Endothelial cell of umbilical vein (primary cell): ENCODE measurements around the gene YAP1. TPM values are rescaled to one million over a fixed set of nuclear protein-coding genes. Genes with fewer than 3 reads are reported as not detected.
A peak's percentile ranks its signal among the peaks of the same experiment; 100 is the strongest.

Experiments used
- BruUV-seq: library from RNA; stranded (reverse); fragments of 400-500 nt; replicated peaks from 2 replicates; lab custom pipeline; 2021; lab: Mats Ljungman, UMichigan
- CTCF ChIA-PET: fragments of 300-600, 350-600 bp; sonication (Branson Sonifier 250); formaldehyde crosslinking; loops from one replicate; lab custom pipeline; 2021; ENCODE audit warnings: antibody characterized with exemption, inconsistent platforms; lab: Charles Lee
- POLR2A ChIA-PET: fragments of 300-600, 350-600 bp; sonication (Branson Sonifier 250); formaldehyde crosslinking; loops from one replicate; lab custom pipeline; 2021; ENCODE audit warnings: antibody characterized with exemption, inconsistent platforms; lab: Charles Lee
- DNase-seq: peaks from one replicate; pipeline ENCODE4 v3.0.0-alpha.2; 2011; ENCODE audit warnings: low read depth, low spot score
- FAIRE-seq: peaks from 2 replicates; lab custom pipeline; 2011; peaks lifted over from hg19 to GRCh38; lab: Jason Lieb, UNC
- H2AFZ ChIP-seq: 2 replicates; pipeline ENCODE4 v1.6.0; 2012; ENCODE audit warnings: low read depth, low read length, control low read depth, inconsistent platforms
- H3K27ac ChIP-seq: 2 replicates; pipeline ENCODE4 v1.5.1; 2011; ENCODE audit warnings: low read depth, mild to moderate bottlenecking, control low read depth, low read length, moderate library complexity; ENCODE audit not compliant: insufficient read depth
- H3K27me3 ChIP-seq, 2 experiments: 2 replicates each; pipeline versions ENCODE4 v1.6.0 to v1.6.1; 2011; ENCODE audit warnings: low read length in 2 of 2, mixed read lengths in 1 of 2; ENCODE audit not compliant: control insufficient read depth in 2 of 2, insufficient read depth in 2 of 2
- H3K36me3 ChIP-seq, 2 experiments: 2 replicates in 1 of 2; 3 replicates in 1 of 2; pipeline ENCODE4 v1.5.1; 2011; ENCODE audit warnings: low read length in 2 of 2, mild to moderate bottlenecking in 1 of 2, moderate library complexity in 1 of 2; ENCODE audit not compliant: control insufficient read depth in 2 of 2, insufficient read depth in 2 of 2; ENCODE audit errors: extremely low read depth in 1 of 2
- H3K4me1 ChIP-seq: 3 replicates; pipeline ENCODE4 v1.5.1; 2011; ENCODE audit warnings: mild to moderate bottlenecking, low read length; ENCODE audit not compliant: control insufficient read depth, insufficient read depth; ENCODE audit errors: extremely low read depth
- H3K4me2 ChIP-seq: 2 replicates; pipeline ENCODE4 v1.6.1; 2011; ENCODE audit warnings: low read length, control low read depth, mixed read lengths; ENCODE audit not compliant: insufficient read depth
- H3K4me3 ChIP-seq, 3 experiments: fragments of 200-600 bp in 1 of 3; sonication (generic), shearing (Covaris generic) in 1 of 3; replicated peaks in 1 of 3; 2 replicates each; pipeline ENCODE4 v1.5.1; 2011 to 2016; ENCODE audit warnings: control low read depth in 3 of 3, low read length in 3 of 3, mild to moderate bottlenecking in 2 of 3, inconsistent platforms in 1 of 3, low read depth in 1 of 3, moderate library complexity in 1 of 3; ENCODE audit not compliant: insufficient read depth in 1 of 3
- H3K79me2 ChIP-seq: 2 replicates; pipeline ENCODE4 v1.6.0; 2012; ENCODE audit warnings: low read length, inconsistent platforms; ENCODE audit not compliant: control insufficient read depth, insufficient read depth
- H3K9ac ChIP-seq: replicated peaks from 2 replicates; pipeline ENCODE3; 2011; ENCODE audit warnings: low read length, control low read depth; ENCODE audit not compliant: insufficient read depth; ENCODE audit errors: extremely low read depth
- H3K9me1 ChIP-seq: replicated peaks from 3 replicates; pipeline ENCODE4 v1.6.0; 2011; ENCODE audit warnings: mild to moderate bottlenecking, low read length; ENCODE audit not compliant: control insufficient read depth, insufficient read depth; ENCODE audit errors: extremely low read depth
- H3K9me3 ChIP-seq: replicated peaks from 2 replicates; pipeline ENCODE4 v1.5.1; 2012; ENCODE audit warnings: low read length, inconsistent platforms; ENCODE audit not compliant: control insufficient read depth, insufficient read depth
- H4K20me1 ChIP-seq: replicated peaks from 2 replicates; pipeline ENCODE3; 2011; ENCODE audit warnings: mild to moderate bottlenecking, low read length; ENCODE audit not compliant: control insufficient read depth, insufficient read depth; ENCODE audit errors: extremely low read depth
- EZH2 ChIP-seq: IDR thresholded peaks from 2 replicates; pipeline ENCODE4 v1.6.1; 2012; ENCODE audit warnings: borderline replicate concordance, low read depth, mild to moderate bottlenecking, moderate library complexity, low read length, inconsistent platforms; ENCODE audit not compliant: severe bottlenecking
- FOS ChIP-seq: IDR thresholded peaks from 2 replicates; pipeline ENCODE4 v1.6.1; 2011; ENCODE audit warnings: mild to moderate bottlenecking, low read length, moderate library complexity, borderline replicate concordance; ENCODE audit not compliant: insufficient read depth
- GATA2 ChIP-seq: IDR thresholded peaks from 2 replicates; pipeline ENCODE4 v1.7.0; 2011; ENCODE audit warnings: low read depth, mild to moderate bottlenecking, moderate library complexity, mixed read lengths, low read length; ENCODE audit not compliant: insufficient read length, insufficient read depth
- JUN ChIP-seq: IDR thresholded peaks from 2 replicates; pipeline ENCODE4 v1.6.1; 2011; ENCODE audit warnings: borderline replicate concordance, low read depth; ENCODE audit not compliant: insufficient read length, insufficient read depth
- MYC ChIP-seq: IDR thresholded peaks from one replicate; pipeline ENCODE4 v1.6.1; 2011; ENCODE audit warnings: mild to moderate bottlenecking, low read depth, low read length
- POLR2A ChIP-seq: IDR thresholded peaks from 2 replicates; pipeline ENCODE4 v1.6.1; 2012; ENCODE audit warnings: low read depth, mild to moderate bottlenecking, control low read depth, low read length
- POLR2AphosphoS5 ChIP-seq: IDR thresholded peaks from 2 replicates; pipeline ENCODE4 v1.6.1; 2012; ENCODE audit warnings: low read depth, mild to moderate bottlenecking, control low read depth, low read length, moderate library complexity; ENCODE audit not compliant: insufficient read depth
- dilution Hi-C: fragments of 300-500 bp; cut with MboI; formaldehyde crosslinking; loops from one replicate; pipeline ENCODE4 v1.15.0; 2019; ENCODE audit warnings: low sequenced_read_pairs; ENCODE audit not compliant: extremely low pct_ligation_motif_present
- intact Hi-C: fragments of 100-400 bp; cut with micrococcal nuclease; formaldehyde crosslinking; loops from one replicate; pipeline ENCODE4 v1.10.0; 2022
- polyA plus RNA-seq, 4 experiments: library from polyadenylated mRNA; depleted of rRNA in 3 of 4; stranded (reverse) in 3 of 4; unstranded in 1 of 4; fragments of >200 nt; gene quantifications; 2 replicates each; pipeline versions ENCODE4 v1.2.1 to v1.2.3, GENCODE V29; 2011 to 2012; ENCODE audit warnings: missing spikeins in 1 of 4
- total RNA-seq: library from RNA; stranded (reverse); gene quantifications from 2 replicates; pipeline ENCODE4 v1.2.3, GENCODE V29; 2021
- TF ChIP-seq, protein P1 (sequence below), 2 donors: IDR thresholded peaks; 1 replicate in 1 of 2; 2 replicates in 1 of 2; pipeline ENCODE4 v1.5.1; 2011; ENCODE audit warnings: low read length in 2 of 2, mild to moderate bottlenecking in 2 of 2, moderate library complexity in 2 of 2, control low read depth in 1 of 2, inconsistent platforms in 1 of 2, low read depth in 1 of 2; ENCODE audit not compliant: insufficient read depth in 1 of 2; ENCODE audit errors: extremely low read depth in 1 of 2
- TF ChIP-seq, protein P2 (sequence below): IDR thresholded peaks from 2 replicates; pipeline ENCODE4 v1.6.1; 2011; ENCODE audit not compliant: insufficient read depth, insufficient read length

The YAP1 gene
- total and polyA plus RNA-seq, 2 donors (not counting 3 experiments of a cell fraction or from before 2014, with no cell fraction given), result 32.6 to 48.9 TPM

DNA sequence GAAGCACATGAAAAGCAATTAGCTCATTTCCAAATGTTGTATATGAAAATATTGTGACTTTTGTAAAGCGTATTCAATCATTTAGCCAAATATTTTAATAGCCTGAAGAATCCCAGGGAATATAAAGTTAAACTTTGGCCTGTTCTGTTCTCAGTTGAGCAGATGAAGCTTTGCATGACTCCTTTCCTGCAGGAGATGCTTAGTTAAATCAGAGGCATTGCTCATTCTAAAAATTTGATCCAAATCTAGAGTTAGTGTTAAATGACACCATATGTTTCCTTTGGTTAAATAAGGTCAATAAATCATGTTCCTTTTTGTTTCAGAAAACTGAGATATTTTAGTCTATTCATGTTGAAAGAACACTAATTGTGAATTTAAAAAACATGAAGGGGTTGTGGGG is 155.9 kb downstream of the YAP1 start:
- H3K4me1 ChIP-seq, result peaks cover 6% of the 10 kb centered on the region
- H3K36me3 ChIP-seq, result no peaks in the 10 kb centered on the region
- FAIRE-seq (no peak), DNase-seq (no peak)
- no peak overlapping the region for H3K27ac ChIP-seq
- CTCF ChIA-PET, result interaction anchor here (2.2 kb wide), 1 partner anchor 205 kb away, joined by 6 read pairs; no protein-coding TSS in a partner anchor
- H3K4me2 ChIP-seq, result no peak overlapping the region
- H3K4me3 ChIP-seq, result no peak overlapping the region
- H4K20me1 ChIP-seq, result no peaks in the 10 kb centered on the region
- H3K9me1 ChIP-seq, result no peaks in the 10 kb centered on the region
- H3K9ac ChIP-seq, result no peak overlapping the region
- no peak for TF ChIP-seq JUN
- no peak for TF ChIP-seq FOS
- no peak for TF ChIP-seq MYC
- TF ChIP-seq EZH2, result no peak
- peaks cover 7 to 17% of the 10 kb centered on the region in 2 experiments for H3K27me3 ChIP-seq
- intact Hi-C loops (loop anchor here (5.0 to 10.0 kb wide), 2 partner anchors 154 to 401 kb away; partner anchors contain the start of gene YAP1), dilution Hi-C loops (no loop called here)
- H3K9me3 ChIP-seq, result no peaks in the 10 kb centered on the region
- POLR2A ChIA-PET, result no interaction called here
- H2AFZ ChIP-seq, result no peak overlapping the region
- no TSS peak for BruUV-seq
- H3K79me2 ChIP-seq, result no peaks in the 10 kb centered on the region

DNA sequence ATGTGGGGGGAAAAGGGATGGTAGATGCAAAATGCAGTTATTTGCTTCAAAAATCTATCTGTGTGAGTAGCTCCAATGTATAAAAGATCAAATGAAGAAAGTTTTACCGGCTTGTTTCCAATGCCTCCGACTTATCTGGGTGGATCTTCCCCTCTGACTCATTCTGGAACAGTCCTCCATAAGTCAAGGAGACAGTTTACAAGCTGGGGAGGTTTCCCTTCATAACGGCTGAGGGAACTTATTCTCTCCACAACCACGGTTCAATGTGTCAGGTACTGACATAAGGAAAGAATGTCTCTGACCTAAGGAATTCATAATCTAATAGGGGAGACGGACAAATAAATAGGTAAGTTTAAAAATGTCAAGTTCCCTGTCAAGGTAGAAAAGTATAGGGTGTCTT is 157.4 kb downstream of the YAP1 start:
- ChIA-PET CTCF (interaction anchor here (1.0 to 1.6 kb wide), 5 partner anchors 9 to 399 kb away, joined by 3 to 6 read pairs (median 4); no protein-coding TSS in a partner anchor), POLR2A (interaction anchor here (0.8 kb wide), 1 partner anchor 207 kb away, joined by 5 read pairs; no protein-coding TSS in a partner anchor)
- H3K9me3 ChIP-seq, result no peaks in the 10 kb centered on the region
- BruUV-seq, result no TSS peak
- peaks cover 11 to 20% of the 10 kb centered on the region in 2 experiments for H3K27me3 ChIP-seq
- no peak overlapping the region for H3K9ac ChIP-seq
- H3K36me3 ChIP-seq, result no peaks in the 10 kb centered on the region
- H3K4me1 ChIP-seq, result peaks cover 6% of the 10 kb centered on the region
- H2AFZ ChIP-seq, result no peak overlapping the region
- DNase-seq, result peak; percentile 18
- FAIRE-seq, result peak; percentile 24
- H4K20me1 ChIP-seq, result no peaks in the 10 kb centered on the region
- H3K9me1 ChIP-seq, result no peaks in the 10 kb centered on the region
- intact Hi-C loops, result loop anchor here (2.0 to 10.0 kb wide), 3 partner anchors 41 to 403 kb away; partner anchors contain the start of gene YAP1
- H3K27ac ChIP-seq, result no peak overlapping the region
- no peaks in the 10 kb centered on the region for H3K79me2 ChIP-seq
- H3K4me3 ChIP-seq, result no peak overlapping the region
- dilution Hi-C loops, result no loop called here
- no peak for TF ChIP-seq JUN
- peak; percentile 22 for TF ChIP-seq FOS
- TF ChIP-seq EZH2, result no peak
- TF ChIP-seq, protein P1, sequence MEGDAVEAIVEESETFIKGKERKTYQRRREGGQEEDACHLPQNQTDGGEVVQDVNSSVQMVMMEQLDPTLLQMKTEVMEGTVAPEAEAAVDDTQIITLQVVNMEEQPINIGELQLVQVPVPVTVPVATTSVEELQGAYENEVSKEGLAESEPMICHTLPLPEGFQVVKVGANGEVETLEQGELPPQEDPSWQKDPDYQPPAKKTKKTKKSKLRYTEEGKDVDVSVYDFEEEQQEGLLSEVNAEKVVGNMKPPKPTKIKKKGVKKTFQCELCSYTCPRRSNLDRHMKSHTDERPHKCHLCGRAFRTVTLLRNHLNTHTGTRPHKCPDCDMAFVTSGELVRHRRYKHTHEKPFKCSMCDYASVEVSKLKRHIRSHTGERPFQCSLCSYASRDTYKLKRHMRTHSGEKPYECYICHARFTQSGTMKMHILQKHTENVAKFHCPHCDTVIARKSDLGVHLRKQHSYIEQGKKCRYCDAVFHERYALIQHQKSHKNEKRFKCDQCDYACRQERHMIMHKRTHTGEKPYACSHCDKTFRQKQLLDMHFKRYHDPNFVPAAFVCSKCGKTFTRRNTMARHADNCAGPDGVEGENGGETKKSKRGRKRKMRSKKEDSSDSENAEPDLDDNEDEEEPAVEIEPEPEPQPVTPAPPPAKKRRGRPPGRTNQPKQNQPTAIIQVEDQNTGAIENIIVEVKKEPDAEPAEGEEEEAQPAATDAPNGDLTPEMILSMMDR (IDR thresholded peaks at IDR 0.05; ENCODE audit: extremely low read depth in 1 of 2, insufficient read depth in 1 of 2, low read depth in 1 of 2, low read length in 2 of 2), result no peak
- TF ChIP-seq, protein P2, sequence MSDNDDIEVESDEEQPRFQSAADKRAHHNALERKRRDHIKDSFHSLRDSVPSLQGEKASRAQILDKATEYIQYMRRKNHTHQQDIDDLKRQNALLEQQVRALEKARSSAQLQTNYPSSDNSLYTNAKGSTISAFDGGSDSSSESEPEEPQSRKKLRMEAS, result no peak
- TF ChIP-seq MYC, result no peak
- no peak for TF ChIP-seq POLR2A
- TF ChIP-seq POLR2AphosphoS5, result no peak
- TF ChIP-seq GATA2, result peak; percentile 50
- no peak overlapping the region for H3K4me2 ChIP-seq
